ENCODE data around the gene ABCD2.

- TF ChIP-seq CTCF (IDR thresholded peaks at IDR 0.05): no peak
- no peak for TF ChIP-seq POLR2A (IDR thresholded peaks at IDR 0.05)
These were observed 6.1 kb downstream of the ABCD2 start for GRCh38 chr12:39613525-39613924.

Measured in upper lobe of left lung (tissue), 4 donors.